Right ventricle myocardium superior (tissue), 1 donor: ENCODE results near the gene SPARCL1. TPM values are rescaled to one million over a fixed set of nuclear protein-coding genes. Genes with fewer than 3 reads are reported as not detected.
A peak's percentile ranks its signal among the peaks of the same experiment; 100 is the strongest.
"Not testable (repeated sequence)": the region's sequence is repeated elsewhere in the genome, so short reads cannot be mapped to it uniquely, and the experiment has no call there.

Source experiments
- ATAC-seq: fragments of 200-7000 bp; cut with Tn5 transposase; one replicate; pipeline ENCODE4 v1.9.1; 2020; ENCODE audit warnings: mild to moderate bottlenecking; ENCODE audit not compliant: poor library complexity
- DNase-seq: peaks from one replicate; pipeline ENCODE4 v3.0.0-alpha.2; 2020
- intact Hi-C: fragments of 100-400 bp; cut with DNase I; formaldehyde crosslinking; loops from one replicate; pipeline ENCODE4 v1.11.2; 2022
- total RNA-seq: library from RNA; stranded (reverse); fragmentation: NEBNext Ultra II Directional; extraction: Animal tissue kit (Norgen Biotek cat#: 25700); gene quantifications from one replicate; pipeline ENCODE4 v1.2.1, GENCODE V29; 2021
- donor health status: DM: no; HTN: yes; CAD: no; lungs with severe emphysema.

SPARCL1 gene
- total RNA-seq, 1 donor from 2014 or later, result 361 TPM

DNA sequence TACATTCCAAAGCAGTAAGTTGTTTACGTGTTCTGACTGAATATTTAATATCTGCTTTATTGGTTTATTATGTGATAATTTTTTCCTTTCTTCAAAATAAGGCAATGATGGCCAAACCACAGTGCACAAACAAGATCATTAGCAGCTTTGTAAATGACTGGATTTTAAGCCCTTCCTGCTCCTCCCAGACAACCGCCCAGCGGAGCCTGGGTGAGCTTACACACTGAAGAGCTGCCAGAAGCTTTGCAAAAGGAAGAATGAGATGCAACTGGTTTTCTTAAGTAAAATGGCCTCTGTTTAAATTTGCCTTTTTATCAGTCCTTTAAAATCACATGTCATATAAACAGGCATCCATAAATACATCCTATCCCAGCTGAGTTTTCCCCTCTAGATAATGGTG is 52.2 kb downstream of the SPARCL1 start:
- intact Hi-C loops, result no loop called here
- no peak for DNase-seq
- no peak for ATAC-seq

DNA sequence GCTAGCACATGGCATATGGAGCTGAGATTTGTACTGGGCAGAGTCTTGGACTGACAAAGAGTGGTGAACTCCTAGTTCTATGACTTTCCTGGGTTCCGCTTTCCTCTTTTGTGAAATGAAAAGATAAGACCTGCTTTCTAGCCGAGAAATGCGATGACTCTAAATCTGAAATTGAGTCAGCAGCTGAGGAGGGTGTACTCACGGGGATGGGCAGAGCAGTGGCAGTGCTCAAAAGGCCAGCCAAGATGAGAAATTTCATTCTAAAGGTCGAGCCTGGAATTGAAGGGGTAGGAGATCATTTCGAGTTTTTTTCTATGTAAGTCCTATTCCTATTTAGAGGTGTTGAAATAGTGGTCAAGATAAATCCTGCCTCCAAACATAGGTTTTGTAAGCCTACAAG is 59.8 kb downstream of the SPARCL1 start:
- ATAC-seq (peak; percentile 43), DNase-seq (no peak)
- intact Hi-C loops, result loop anchor here (5.0 to 10.0 kb wide), 2 partner anchors 97 to 195 kb away; no protein-coding TSS in a partner anchor

DNA sequence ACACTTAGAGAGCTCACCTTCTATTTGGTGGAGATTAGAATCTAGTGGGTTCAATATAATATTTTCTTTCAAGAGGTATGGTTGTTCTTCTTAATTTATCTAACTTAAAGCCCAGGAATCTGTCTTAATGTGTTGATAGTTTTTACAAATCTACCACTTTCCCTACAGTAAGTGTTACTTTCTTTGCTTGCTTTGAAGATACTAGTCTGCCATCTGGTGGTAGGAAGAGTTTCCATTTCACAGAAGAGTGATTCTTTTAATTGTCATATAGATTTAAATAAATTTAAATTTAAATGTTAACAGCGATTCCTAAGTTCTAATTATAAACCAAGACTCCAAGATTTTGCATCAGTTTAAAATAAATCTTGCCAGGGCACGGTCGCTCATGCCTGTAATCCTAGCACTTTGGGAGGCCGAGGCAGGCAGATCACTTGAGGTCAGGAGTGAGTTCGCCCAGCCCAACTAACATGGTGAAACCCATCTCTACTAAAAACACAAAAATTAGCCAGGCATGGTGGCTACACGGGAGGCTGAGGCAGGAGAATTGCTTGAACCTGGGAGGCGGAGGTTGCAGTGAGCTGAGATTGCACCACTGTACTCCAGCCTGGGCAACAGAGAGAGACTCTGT is 63.3 kb downstream of the SPARCL1 start:
- ATAC-seq, result peak; percentile 54
- intact Hi-C loops, result loop anchor here (5.0 to 10.0 kb wide), 2 partner anchors 94 to 191 kb away; no protein-coding TSS in a partner anchor
- DNase-seq, result no peak

GRCh38 chr4:87462102-87462501 is 67.1 kb downstream of the SPARCL1 start:
- intact Hi-C loops, result loop anchor here (10.0 kb wide), 1 partner anchor 187 kb away; no protein-coding TSS in a partner anchor
- no peak for DNase-seq
- ATAC-seq, result no peak

- ATAC-seq (no peak), DNase-seq (no peak)
- intact Hi-C loops, result loop anchor here (10.0 kb wide), 1 partner anchor 186 kb away; no protein-coding TSS in a partner anchor
Measured at GRCh38 chr4:87461281-87461700, 67.9 kb downstream of the SPARCL1 start.

- intact Hi-C loops, result no loop called here
- no peak for ATAC-seq
- DNase-seq, result no peak
Measured at GRCh38 chr4:87458913-87459312, 70.3 kb downstream of the SPARCL1 start.

DNA sequence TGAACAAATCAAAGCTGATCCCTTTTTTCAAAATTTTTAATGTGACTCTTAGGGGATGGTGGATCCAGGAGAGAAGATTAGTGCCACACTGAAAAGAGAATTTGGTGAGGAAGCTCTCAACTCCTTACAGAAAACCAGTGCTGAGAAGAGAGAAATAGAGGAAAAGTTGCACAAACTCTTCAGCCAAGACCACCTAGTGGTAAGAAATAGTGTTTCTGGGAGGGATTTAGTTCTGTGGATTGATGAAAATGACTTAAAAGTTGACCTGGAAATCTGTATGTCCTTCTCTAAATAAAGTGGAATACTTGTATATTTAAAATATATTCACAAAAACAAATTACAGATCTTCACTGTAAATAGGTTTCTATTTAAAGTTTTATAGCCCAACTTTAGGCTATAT is 77.6 kb downstream of the SPARCL1 start:
- DNase-seq (no peak), ATAC-seq (no peak)
- intact Hi-C loops, result no loop called here

DNA sequence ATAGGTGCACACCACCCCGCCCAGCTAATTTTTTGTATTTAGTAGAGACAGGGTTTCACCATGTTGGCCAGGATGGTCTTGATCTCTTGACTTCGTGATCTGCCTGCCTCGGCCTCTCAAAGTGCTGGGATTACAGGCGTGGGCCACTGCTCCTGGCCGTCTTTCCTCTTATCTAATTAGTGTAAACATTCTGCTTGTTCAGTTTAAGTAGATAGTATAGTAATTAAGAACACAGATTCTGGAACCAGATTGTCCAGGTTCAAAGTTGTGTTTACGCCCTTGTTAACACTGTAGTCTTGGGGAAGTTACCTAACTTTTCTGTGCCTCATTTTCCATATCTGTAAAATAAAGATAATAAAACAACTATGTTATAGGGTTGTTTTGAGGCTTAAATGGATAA is 82.8 kb downstream of the SPARCL1 start:
- DNase-seq, intact Hi-C loops, ATAC-seq: not testable (repeated sequence)

DNA sequence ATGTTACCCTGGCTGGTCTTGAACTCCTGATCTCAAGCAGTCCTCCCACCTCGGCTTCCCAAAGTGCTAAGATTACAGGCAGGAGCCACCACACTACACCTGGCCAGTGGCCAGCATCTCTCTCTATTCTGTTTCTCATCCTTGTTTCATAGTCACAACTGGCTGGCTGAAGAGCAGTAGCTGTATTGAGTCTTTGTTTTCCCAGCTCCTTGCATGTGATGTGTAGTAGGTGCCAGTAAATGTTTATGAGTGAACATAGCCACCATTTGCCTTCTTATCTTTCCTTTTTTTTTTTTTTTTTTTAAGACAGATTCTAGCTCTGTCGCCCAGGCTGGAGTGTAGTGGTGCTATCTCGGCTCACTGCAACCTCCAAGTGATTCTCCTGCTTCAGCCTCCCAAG is 83.2 kb downstream of the SPARCL1 start:
- ATAC-seq (no peak), DNase-seq (no peak)
- intact Hi-C loops, result no loop called here

GRCh38 chr4:87444741-87445140 is 84.4 kb downstream of the SPARCL1 start:
- no peak for ATAC-seq
- DNase-seq, result no peak
- intact Hi-C loops, result no loop called here

DNA sequence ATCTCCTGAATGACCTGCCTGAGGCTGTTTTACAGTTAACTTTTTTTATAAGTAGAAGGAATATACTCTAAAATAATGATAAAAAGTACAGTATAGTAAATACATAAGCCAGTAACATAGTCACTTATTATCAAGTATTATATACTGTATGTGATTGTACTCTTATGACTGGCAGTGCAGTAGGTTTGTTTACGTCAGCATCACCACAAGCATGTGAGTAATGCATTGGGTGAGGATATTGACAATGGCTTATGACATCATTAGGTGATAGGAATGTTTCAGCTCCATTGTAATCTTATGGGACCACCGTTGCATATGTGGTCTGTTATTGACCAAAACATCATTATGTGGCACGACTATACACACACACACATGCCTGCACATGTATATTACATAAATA is 86.3 kb downstream of the SPARCL1 start:
- ATAC-seq (no peak), DNase-seq (no peak)
- intact Hi-C loops, result no loop called here

DNA sequence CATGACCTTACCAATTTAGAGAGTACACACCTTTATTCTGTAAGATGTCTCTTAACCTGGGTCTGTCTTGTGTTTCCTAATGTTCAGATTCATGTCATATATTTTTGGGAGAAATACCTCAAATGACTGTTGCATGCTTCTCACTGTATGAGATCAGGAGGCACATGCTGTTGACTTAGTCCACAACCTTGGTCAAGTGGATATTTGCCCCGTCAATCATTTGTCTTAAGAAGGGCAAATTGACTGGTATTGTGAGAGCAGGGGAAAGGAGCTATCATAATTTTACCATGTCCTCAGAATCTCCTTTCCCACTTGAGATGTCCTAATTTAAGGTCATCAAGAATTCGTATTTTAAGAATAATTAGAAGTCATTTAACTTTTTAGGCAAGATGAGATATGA is 95.8 kb downstream of the SPARCL1 start:
- ATAC-seq (no peak), DNase-seq (no peak)
- intact Hi-C loops, result no loop called here

DNA sequence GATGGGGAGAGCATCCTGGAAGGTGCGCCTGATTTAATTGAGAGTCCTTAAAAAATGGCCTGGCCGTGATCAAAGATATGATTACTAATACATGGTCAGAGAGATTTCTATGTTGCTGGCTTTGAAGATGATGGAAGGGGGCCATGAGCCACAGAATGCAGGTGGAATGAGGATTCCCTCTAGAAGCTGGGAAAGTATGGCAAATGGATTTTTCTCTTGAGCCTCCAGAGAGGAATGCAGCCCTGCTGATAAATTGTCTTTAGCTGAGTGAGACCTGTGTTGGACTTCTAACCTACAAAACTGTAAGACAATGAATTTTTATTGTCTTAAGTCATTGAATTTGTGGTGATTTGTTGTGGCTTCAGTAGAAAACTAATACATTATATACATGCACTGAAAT is 99.1 kb downstream of the SPARCL1 start:
- DNase-seq (no peak), ATAC-seq (no peak)
- intact Hi-C loops, result no loop called here

DNA sequence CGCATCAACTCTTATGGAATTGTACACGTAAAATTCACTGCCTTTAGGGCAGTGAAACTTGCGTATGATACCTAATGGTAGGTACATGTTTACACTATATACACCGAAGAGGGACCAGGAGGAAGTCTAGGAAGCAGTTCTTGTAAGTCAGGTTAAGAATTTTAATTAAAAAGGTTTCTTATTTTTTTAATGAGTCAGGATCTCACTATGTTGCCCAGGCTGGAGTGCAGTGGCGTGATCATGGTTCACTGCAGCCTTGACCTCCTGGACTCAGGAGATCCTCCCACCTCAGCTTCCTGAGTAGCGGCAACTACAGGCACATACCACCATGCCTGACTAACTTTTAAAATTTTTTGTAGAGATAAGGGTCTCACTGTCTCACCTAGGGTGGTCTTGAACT is 100.2 kb downstream of the SPARCL1 start:
- intact Hi-C loops, result no loop called here
- DNase-seq, result no peak
- ATAC-seq, result no peak

DNA sequence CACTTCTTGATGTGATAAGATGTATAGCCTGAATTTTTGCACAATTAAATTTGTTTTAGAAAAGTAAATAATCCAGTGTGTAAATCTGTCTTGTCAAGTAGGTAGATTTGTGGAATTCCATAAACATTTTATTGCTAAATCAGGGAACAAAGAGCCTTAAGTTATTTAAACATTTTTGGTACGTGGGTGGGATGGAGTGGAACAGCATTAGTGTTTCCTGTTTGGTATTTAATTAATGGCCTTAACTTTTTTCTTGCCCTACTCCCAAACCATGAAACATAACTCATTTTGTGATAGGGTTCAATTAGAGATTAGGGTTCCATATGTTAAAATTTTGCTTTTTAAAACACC is 101.7 kb downstream of the SPARCL1 start:
- intact Hi-C loops, result no loop called here
- ATAC-seq (no peak), DNase-seq (no peak)

DNA sequence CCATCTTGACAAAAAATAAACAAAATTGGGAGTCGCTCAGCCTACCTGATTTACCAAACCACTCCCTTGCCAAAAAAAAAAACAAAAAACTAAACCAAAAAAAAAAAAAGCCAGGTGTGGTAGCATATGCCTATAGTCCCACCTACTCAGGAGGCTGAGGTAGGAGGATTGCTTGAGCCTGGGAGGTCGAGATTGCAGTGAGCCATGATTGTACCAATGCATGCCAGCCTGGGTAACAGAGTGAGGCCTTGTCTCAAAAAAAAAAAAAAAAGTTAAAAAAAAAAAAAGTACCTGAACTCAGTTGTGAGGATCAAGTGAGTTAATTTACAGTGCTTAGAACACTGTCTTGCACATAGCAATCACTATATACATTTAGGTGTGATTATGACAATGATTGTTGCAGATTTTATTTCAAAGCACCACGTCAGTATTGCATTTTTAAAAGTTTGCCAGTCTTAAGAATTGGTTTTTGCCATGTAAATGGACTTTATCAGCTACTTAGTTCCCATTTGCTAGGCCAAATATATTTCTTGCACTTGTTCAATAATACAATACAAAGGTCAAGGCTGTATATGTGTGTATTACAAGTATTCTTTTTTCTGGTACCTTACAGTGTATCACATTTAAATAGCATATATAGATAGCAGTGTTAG is 102.2 kb downstream of the SPARCL1 start:
- ATAC-seq, result no peak
- intact Hi-C loops, result no loop called here

GRCh38 chr4:87425711-87426110 is 103.5 kb downstream of the SPARCL1 start:
- no peak for ATAC-seq
- intact Hi-C loops, result no loop called here
- no peak for DNase-seq

More for the DNA sequence above, 102.2 kb downstream of the SPARCL1 start:
- DNase-seq, result no peak

- ATAC-seq, DNase-seq, intact Hi-C loops: not testable (repeated sequence)
Measured at GRCh38 chr4:87424099-87424543, 105.1 kb downstream of the SPARCL1 start.
